PC-3 (cell line): Measurements from ENCODE around the gene GABRB3. TPM values are rescaled to one million over a fixed set of nuclear protein-coding genes. Genes with fewer than 3 reads are reported as not detected.

Source experiments
- ATAC-seq: fragments of 200-7000 bp; cut with Tn5 transposase; 2 replicates; pipeline ENCODE4 v1.9.1; 2020; ENCODE audit warnings: mild to moderate bottlenecking, moderate library complexity
- BruUV-seq: library from RNA; stranded (reverse); fragments of 400-500 nt; replicated peaks from 2 replicates; lab custom pipeline; 2021; lab: Mats Ljungman, UMichigan
- CTCF ChIA-PET: fragments of 300-600 bp; sonication (Branson Sonifier 250); formaldehyde crosslinking; loops from one replicate; lab custom pipeline; 2022; ENCODE audit warnings: antibody characterized with exemption; lab: Charles Lee
- POLR2A ChIA-PET: fragments of 300-600 bp; sonication (Branson Sonifier 250); formaldehyde crosslinking; loops from one replicate; lab custom pipeline; 2022; ENCODE audit warnings: antibody characterized with exemption; ENCODE audit not compliant: unreplicated experiment; lab: Charles Lee
- DNase-seq: peaks from one replicate; pipeline ENCODE4 v3.0.0-alpha.2; 2015
- H2AFZ ChIP-seq: fragments of 300-600 bp; sonication (generic); 2 replicates; pipeline ENCODE4 v1.6.0; 2016; ENCODE audit warnings: antibody characterized with exemption, low read length
- H3F3A ChIP-seq: fragments of 300-600 bp; sonication (generic); one replicate; pipeline ENCODE4 v1.6.0; 2017; ENCODE audit warnings: antibody characterized with exemption, low read length, control low read depth, mild to moderate bottlenecking; ENCODE audit not compliant: unreplicated experiment
- H3K27ac ChIP-seq: fragments of 300-600 bp; sonication (generic); 2 replicates; pipeline ENCODE4 v1.5.1; 2016; ENCODE audit warnings: mild to moderate bottlenecking, low read length
- H3K27me3 ChIP-seq: fragments of 300-600 bp; sonication (generic); 2 replicates; pipeline ENCODE4 v1.6.1; 2016; ENCODE audit warnings: low read length, mixed read lengths
- H3K36me3 ChIP-seq: fragments of 300-600 bp; sonication (generic); 2 replicates; pipeline ENCODE4 v1.6.1; 2016; ENCODE audit warnings: low read depth, mixed run types, low read length, mixed read lengths
- H3K4me1 ChIP-seq: fragments of 300-600 bp; sonication (generic); 2 replicates; pipeline ENCODE4 v1.5.1; 2016; ENCODE audit warnings: low read length; ENCODE audit not compliant: insufficient read depth
- H3K4me2 ChIP-seq: fragments of 300-600 bp; sonication (generic); 2 replicates; pipeline ENCODE4 v1.6.0; 2016; ENCODE audit warnings: low read length
- H3K4me3 ChIP-seq: fragments of 300-600 bp; sonication (generic); 2 replicates; pipeline ENCODE4 v1.5.1; 2016; ENCODE audit warnings: mild to moderate bottlenecking, low read length, mixed read lengths
- H3K79me2 ChIP-seq: fragments of 300-600 bp; sonication (generic); 2 replicates; pipeline ENCODE4 v1.6.1; 2017; ENCODE audit warnings: low read length, mixed read lengths
- H3K9ac ChIP-seq: fragments of 300-600 bp; sonication (generic); 2 replicates; pipeline ENCODE4 v1.6.0; 2016; ENCODE audit warnings: mild to moderate bottlenecking, low read length
- H3K9me2 ChIP-seq: fragments of 300-600 bp; sonication (generic); replicated peaks from 2 replicates; pipeline ENCODE4 v1.6.1; 2016; ENCODE audit warnings: mixed run types, low read length, mixed read lengths
- H3K9me3 ChIP-seq: fragments of 300-600 bp; sonication (generic); 2 replicates; pipeline ENCODE4 v1.6.1; 2016; ENCODE audit warnings: low read length, mixed read lengths
- H4K20me1 ChIP-seq: fragments of 300-600 bp; sonication (generic); 2 replicates; pipeline ENCODE4 v1.6.1; 2016; ENCODE audit warnings: low read length, mixed read lengths
- EZH2 ChIP-seq: fragments of 300-600 bp; sonication (generic); IDR thresholded peaks from one replicate; pipeline ENCODE4 v1.6.1; 2017; ENCODE audit warnings: antibody characterized with exemption, mild to moderate bottlenecking, low read length; ENCODE audit not compliant: unreplicated experiment
- EZH2phosphoT487 ChIP-seq: fragments of 300-600 bp; sonication (generic); IDR thresholded peaks from 2 replicates; pipeline ENCODE4 v1.6.1; 2018; ENCODE audit warnings: mild to moderate bottlenecking, antibody characterized with exemption, low read length, borderline replicate concordance
- intact Hi-C: fragments of 100-400 bp; cut with micrococcal nuclease; formaldehyde crosslinking; loops from 2 replicates; pipeline ENCODE4 v1.9.0; 2023
- total RNA-seq: library from RNA; depleted of rRNA; stranded (reverse); fragments of >200 nt; gene quantifications from 2 replicates; pipeline ENCODE4 v1.2.3, GENCODE V29; 2014
- TF ChIP-seq, protein P1 (sequence below): fragments of 300-600 bp; sonication (generic); conservative IDR thresholded peaks from 2 replicates; pipeline ENCODE4 v1.5.1; 2017; ENCODE audit warnings: antibody characterized with exemption, low read depth, mild to moderate bottlenecking, low read length

The GABRB3 gene
- total RNA-seq, 1 experiment from 2014 or later = 6.1 TPM

DNA sequence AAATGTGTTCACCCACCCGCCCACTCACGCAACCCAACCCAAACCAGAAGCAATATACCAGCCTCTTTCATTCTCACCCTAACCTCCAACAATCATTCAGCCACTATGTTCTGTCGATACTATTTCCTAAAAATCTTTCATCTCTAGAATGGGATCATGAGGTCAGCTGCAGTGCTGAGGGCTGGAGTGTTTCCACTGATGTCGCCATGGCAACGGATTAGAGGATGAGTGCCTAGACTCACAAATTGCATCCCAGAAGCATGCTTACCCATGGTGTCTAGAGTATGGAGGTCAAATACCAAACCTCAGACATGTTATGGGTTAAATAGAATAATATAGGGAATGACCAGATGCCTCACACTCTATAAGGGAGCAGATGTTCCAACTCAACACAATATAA is 138.5 kb downstream of the GABRB3 start:
- Histone ChIP-seq H3K27ac (no peak overlapping the region), H3K9me3 (0 out of 2 replicates have a peak, but pooled peaks cover 4% of the 10 kb centered on the region), H3K4me3 (no peak overlapping the region), H3K9me2 (no peaks in the 10 kb centered on the region), H3K36me3 (no peaks in the 10 kb centered on the region), H2AFZ (no peak overlapping the region), H4K20me1 (no peaks in the 10 kb centered on the region), H3K4me1 (0 out of 2 replicates have a peak, but pooled peaks cover 3% of the 10 kb centered on the region), H3K27me3 (peaks cover 10% of the 10 kb centered on the region; the same call in 1 of the 2 replicates), H3K79me2 (no peaks in the 10 kb centered on the region), H3F3A (no peaks in the 10 kb centered on the region), H3K9ac (no peak overlapping the region), H3K4me2 (no peak overlapping the region)
- CTCF ChIA-PET = no interaction called here
- ATAC-seq = no peak
- intact Hi-C loops = no loop called here
- no peak for DNase-seq
- no peak for TF ChIP-seq EZH2phosphoT487
- TF ChIP-seq, protein P1, sequence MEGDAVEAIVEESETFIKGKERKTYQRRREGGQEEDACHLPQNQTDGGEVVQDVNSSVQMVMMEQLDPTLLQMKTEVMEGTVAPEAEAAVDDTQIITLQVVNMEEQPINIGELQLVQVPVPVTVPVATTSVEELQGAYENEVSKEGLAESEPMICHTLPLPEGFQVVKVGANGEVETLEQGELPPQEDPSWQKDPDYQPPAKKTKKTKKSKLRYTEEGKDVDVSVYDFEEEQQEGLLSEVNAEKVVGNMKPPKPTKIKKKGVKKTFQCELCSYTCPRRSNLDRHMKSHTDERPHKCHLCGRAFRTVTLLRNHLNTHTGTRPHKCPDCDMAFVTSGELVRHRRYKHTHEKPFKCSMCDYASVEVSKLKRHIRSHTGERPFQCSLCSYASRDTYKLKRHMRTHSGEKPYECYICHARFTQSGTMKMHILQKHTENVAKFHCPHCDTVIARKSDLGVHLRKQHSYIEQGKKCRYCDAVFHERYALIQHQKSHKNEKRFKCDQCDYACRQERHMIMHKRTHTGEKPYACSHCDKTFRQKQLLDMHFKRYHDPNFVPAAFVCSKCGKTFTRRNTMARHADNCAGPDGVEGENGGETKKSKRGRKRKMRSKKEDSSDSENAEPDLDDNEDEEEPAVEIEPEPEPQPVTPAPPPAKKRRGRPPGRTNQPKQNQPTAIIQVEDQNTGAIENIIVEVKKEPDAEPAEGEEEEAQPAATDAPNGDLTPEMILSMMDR = no peak
- TF ChIP-seq EZH2 = no peak
- no TSS peak for BruUV-seq
- POLR2A ChIA-PET = no interaction called here

DNA sequence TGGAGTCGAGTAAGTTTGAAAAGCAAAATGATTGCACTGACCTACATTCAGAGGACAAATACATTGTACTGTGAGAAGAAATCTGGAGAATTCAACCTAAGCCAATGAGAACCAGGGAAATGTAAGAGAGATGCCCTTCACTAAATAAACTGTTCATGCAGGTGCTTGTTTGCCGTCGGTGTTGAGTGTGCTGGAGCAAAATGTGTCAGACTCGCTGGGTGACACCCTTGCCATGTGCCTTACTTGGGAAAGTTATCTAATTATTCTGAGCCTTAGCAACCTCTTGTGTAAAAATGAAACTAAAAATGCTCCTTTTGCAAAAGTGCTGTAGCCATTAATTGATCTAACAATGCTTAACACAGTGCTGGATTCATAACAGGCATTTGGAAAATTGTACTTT is 140.4 kb downstream of the GABRB3 start:
- Histone ChIP-seq H3K4me3 (no peak overlapping the region), H3K36me3 (no peaks in the 10 kb centered on the region), H3F3A (no peaks in the 10 kb centered on the region), H3K9me2 (no peaks in the 10 kb centered on the region), H3K27ac (no peak overlapping the region), H3K9me3 (0 out of 2 replicates have a peak, but pooled peaks cover 3% of the 10 kb centered on the region), H3K27me3 (peaks cover 7% of the 10 kb centered on the region; the same call in 1 of the 2 replicates), H2AFZ (no peak overlapping the region), H3K4me1 (peaks cover 15% of the 10 kb centered on the region), H3K9ac (no peak overlapping the region), H4K20me1 (no peaks in the 10 kb centered on the region), H3K79me2 (no peaks in the 10 kb centered on the region), H3K4me2 (no peak overlapping the region)
- ChIA-PET POLR2A (no interaction called here), CTCF (no interaction called here)
- no TSS peak for BruUV-seq
- intact Hi-C loops = no loop called here
- TF ChIP-seq EZH2phosphoT487 (no peak), EZH2 (no peak)
- TF ChIP-seq, protein P1 = no peak
- DNase-seq = no peak
- ATAC-seq = no peak

DNA sequence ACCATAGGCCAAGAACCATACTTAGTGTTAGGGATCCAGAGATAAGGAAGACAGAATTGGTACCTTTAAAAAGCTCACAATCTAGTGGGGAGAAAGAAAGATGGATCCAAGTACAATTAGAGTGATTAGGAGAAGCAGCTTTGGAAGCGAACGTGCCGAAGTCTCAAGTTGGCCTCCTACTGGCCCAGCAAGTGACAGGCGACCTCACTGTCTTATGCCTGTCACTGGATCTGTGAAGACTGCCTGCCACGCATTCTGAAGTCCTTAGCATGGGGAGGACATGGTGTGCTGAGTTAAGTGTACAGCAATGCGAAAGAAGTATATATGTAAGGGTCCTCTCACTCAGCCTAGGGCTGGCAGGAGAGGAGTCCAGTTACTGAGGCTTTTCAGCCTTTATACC is 141.0 kb downstream of the GABRB3 start:
- Histone ChIP-seq H3K9me3 (peaks cover 5% of the 10 kb centered on the region; the same call in 1 of the 2 replicates), H3K27ac (no peak overlapping the region)
- CTCF ChIA-PET = no interaction called here

More for the DNA sequence above, 141.0 kb downstream of the GABRB3 start:
- peaks cover 19% of the 10 kb centered on the region for H3K4me1 ChIP-seq
- ATAC-seq (no peak), DNase-seq (no peak)
- no TSS peak for BruUV-seq
- TF ChIP-seq EZH2phosphoT487 = no peak
- TF ChIP-seq, protein P1 = no peak
- TF ChIP-seq EZH2 = no peak
- no peaks in the 10 kb centered on the region for H3K36me3 ChIP-seq
- no peak overlapping the region for H3K4me2 ChIP-seq
- POLR2A ChIA-PET = no interaction called here
- H3F3A ChIP-seq = no peaks in the 10 kb centered on the region
- no peak overlapping the region for H2AFZ ChIP-seq
- H3K27me3 ChIP-seq = peaks cover 5% of the 10 kb centered on the region; the same call in 1 of the 2 replicates
- no peaks in the 10 kb centered on the region for H3K9me2 ChIP-seq
- H3K9ac ChIP-seq = no peak overlapping the region
- no peak overlapping the region for H3K4me3 ChIP-seq
- intact Hi-C loops = no loop called here
- no peaks in the 10 kb centered on the region for H4K20me1 ChIP-seq
- H3K79me2 ChIP-seq = no peaks in the 10 kb centered on the region
